Sciatic nerve (tissue), 2 donors: ENCODE results near the gene PDE3A. TPM values are rescaled to one million over a fixed set of nuclear protein-coding genes. Genes with fewer than 3 reads are reported as not detected.
"Not testable (repeated sequence)": the region's sequence is repeated elsewhere in the genome, so short reads cannot be mapped to it uniquely, and the experiment has no call there.

Experiments used
- ATAC-seq: fragments of 200-7000 bp; cut with Tn5 transposase; one replicate; pipeline ENCODE4 v1.9.1; 2020; ENCODE audit warnings: mild to moderate bottlenecking, moderate library complexity
- DNase-seq: peaks from one replicate; pipeline ENCODE4 v3.0.0-alpha.2; 2020; ENCODE audit warnings: low spot score
- intact Hi-C: fragments of 100-400 bp; cut with DNase I; formaldehyde crosslinking; loops from one replicate; pipeline ENCODE4 v1.14.2; 2022
- total RNA-seq: library from RNA; stranded (reverse); fragmentation: NEBNext Ultra II Directional; extraction: Animal tissue kit (Norgen Biotek cat#: 25700); gene quantifications from one replicate; pipeline ENCODE4 v1.2.1, GENCODE V29; 2021
- donor health status: DM: no; HTN: no; CAD: no.
- donor health status: DM: no; HTN: no; CAD: no.

The PDE3A gene
- total RNA-seq, 1 donor from 2014 or later: 10.1 TPM

DNA sequence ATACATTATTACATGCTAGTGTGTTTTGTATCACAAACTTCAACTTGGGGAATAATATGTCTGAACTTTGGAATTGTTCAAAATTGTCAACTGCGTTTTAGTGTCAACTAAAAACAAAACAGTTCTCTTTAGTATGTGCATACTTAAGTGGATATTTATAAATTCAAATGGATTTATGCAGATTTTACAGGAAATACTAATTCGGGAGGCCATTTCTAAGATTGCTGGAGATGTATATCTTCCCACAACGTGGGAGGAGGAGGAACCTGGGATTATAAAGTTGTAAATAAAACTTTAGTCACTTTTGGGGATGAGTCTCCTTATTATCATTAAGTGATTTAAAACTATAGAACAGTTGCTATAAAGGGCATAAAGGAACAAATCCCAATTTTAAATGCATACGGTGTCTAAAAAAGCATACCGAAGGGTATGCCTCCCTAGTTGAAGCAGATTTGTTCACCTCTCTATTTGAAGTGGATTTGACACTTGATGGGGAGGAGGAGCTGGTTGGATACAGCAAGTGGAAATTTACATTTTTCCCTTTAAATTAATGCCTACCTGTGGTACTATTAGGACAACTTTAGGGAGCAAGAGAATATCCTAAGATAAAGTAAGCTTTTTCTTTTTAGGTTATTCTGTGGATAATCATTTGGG is 2.7 kb downstream of the PDE3A start:
- intact Hi-C loops: no loop called here
- DNase-seq: no peak
- no peak for ATAC-seq

DNA sequence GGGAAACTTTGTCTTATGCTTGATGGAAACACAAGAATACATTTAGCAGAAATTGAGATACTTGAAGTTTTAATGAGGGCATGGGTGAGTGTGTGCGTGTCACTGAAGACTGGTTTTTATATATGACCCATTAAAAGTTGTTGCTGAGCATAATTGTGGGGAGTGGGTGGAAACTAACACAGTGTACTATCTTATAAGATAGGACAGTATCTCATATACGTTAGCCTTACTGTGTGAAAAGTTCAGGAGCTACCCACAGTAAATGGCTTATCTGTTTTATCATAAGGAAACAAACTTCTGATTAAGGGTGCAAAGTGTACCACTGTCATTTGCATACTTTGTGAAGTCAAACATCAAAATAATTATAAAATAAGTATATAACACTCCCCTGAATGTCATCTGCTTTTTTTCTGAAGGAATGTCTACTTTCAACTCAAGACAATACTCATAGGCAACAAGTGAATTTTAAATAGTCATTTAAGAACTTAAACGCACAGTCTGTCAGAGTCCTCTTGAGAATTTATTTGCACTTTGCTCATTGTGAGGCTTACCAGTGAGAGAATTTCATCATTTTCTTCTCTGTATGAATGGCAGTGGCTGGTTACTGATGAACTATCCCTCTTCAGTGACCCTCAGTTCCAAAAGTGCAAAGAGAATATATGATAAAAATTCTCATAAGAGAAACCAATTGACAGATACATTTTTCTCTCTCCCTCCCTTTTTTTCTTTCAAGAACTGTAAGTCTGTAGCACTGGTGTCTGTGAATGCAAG is 4.2 kb downstream of the PDE3A start:
- intact Hi-C loops: no loop called here
- DNase-seq: no peak
- ATAC-seq: no peak

DNA sequence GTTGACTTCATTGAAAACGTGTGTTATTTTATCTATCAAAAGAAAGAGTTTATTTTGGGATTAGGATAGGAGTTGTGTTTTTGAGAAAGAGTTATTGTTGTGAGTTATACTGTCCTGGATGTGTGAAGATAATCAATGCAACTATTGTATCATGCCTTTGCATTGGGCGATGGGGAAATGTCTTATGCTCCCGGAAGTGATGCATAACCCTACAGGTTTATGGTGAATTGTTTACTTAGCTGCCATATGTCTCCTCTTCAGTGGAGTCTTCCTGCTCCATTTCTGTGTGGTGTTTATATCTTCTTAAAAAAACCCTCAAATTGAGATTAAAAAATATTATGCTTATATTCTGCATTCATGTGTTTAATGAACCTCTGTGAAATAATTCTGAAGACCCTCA is 6.5 kb downstream of the PDE3A start:
- ATAC-seq (no peak), DNase-seq (no peak)
- intact Hi-C loops: no loop called here

DNA sequence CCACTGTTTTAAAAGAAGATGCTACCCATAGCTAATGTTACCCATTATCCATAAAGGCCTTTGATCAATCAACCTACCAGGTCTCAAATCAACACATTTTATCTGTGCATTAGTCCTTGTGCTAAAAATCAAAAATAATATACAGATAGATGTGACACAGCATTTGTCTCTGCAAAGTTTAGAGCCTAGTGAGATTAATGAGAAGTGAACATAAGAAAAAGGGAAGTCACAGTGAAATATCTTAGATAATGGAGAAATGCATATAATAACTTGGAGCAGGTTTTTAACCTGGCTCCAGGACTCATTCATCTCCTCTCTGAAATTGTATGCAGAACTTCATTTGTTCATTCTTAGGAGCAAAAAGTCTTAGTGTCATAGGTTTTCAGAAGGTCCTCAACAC is 7.2 kb downstream of the PDE3A start:
- no peak for ATAC-seq
- no peak for DNase-seq
- intact Hi-C loops: no loop called here

DNA sequence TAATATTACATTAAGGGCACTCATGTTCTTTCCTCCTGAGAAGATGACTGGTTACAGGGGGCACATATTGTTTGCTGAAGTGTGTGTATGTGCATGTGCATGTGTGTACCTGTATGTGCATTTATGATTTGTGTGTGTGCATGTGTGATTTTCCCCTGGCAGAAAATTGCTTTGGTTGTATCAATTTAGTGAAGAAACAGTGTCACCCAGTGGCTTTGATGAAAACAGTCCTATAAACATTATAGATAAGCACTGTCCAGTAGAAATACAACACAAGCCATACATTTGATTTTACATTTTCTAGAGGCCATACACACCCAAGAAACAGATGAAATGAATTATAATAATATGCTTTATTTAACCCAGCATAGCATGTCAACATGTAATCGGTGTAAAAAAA is 8.6 kb downstream of the PDE3A start:
- ATAC-seq (no peak), DNase-seq (no peak)
- intact Hi-C loops: no loop called here

GRCh38 chr12:20377750-20378149 is 9.4 kb downstream of the PDE3A start:
- ATAC-seq: no peak
- intact Hi-C loops: no loop called here
- DNase-seq: no peak

DNA sequence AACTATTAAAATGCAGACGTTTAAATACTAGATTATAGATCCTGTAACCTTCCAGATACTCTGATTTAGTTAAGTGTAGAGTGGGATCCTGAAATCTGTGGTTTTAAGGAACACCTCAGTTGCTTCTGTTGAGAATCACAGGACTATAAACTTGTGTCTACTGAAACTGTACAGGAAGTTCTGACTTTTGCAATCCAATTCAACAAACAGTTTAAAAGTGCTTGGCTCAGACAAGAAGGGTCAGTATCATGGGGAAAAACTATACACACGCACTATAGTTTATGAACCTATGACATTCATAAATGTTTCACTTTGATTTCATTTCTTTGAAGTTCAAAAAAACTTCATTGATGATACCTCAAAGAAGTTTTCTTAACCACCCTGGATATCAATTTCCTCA is 13.8 kb downstream of the PDE3A start:
- DNase-seq (no peak), ATAC-seq (no peak)
- intact Hi-C loops: no loop called here

GRCh38 chr12:20383612-20384011 is 15.3 kb downstream of the PDE3A start:
- ATAC-seq: no peak
- intact Hi-C loops: no loop called here
- DNase-seq: no peak

GRCh38 chr12:20384836-20385235 is 16.5 kb downstream of the PDE3A start:
- ATAC-seq, DNase-seq, intact Hi-C loops: not testable (repeated sequence)

DNA sequence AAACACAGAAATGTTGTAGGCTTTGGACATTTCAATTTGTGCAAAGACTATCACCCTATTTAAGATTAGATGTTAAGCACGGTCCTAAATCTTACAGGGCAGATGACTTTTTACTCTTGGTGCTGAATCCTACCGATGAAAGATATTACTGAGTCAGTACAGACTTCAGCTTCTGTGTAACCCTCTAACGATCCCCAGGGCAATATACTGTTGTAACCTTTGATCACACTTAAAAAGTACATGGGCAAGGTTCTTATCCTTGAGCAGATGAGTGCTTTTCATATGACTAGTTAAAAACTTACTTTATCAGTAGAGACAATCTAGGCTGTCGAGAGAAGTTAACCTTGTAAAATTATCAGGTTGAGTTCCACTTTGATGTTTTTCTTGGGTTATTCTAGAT is 22.5 kb downstream of the PDE3A start:
- ATAC-seq (peak; percentile 38), DNase-seq (no peak)
- intact Hi-C loops: no loop called here

DNA sequence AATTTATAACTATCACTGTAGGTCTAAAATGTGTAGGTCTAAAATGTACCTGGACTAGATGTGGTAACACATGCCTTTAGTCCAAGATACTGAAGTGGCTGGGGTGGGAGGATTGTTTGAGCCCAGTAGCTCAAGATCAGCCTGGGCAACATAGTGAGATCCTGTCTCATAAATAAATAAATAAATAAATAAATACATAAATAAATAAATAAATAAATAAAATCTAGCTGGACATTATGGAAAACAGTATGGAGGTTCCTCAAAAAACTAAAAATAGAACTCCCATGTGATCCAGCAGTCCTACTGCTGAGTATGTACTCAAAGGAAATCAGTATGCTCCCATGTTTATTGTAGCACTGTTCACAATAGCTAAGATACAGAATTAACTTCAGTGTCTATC is 24.0 kb downstream of the PDE3A start:
- DNase-seq (no peak), ATAC-seq (no peak)
- intact Hi-C loops: no loop called here

DNA sequence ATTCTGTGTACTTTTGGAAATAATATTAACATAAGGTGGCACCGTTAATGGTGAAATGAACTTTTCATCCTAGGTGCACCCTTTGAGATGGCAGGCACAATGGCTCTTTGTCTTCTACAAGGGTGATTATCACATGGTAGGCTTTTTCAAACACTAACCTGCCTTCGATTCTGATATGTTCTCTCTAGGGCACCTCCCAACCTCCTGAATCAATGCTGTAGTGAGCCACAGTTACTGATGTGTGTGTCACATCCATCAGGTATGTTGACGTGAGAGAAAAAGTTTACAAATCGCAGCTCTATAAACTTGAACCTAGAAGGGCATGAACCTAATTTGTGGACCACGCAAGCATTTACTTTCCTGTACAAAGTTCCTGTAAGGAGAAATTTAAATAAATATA is 25.4 kb downstream of the PDE3A start:
- no peak for DNase-seq
- intact Hi-C loops: no loop called here
- ATAC-seq: no peak

- ATAC-seq (no peak), DNase-seq (no peak)
- intact Hi-C loops: no loop called here
These were observed 27.6 kb downstream of the PDE3A start for GRCh38 chr12:20395791-20396550.

DNA sequence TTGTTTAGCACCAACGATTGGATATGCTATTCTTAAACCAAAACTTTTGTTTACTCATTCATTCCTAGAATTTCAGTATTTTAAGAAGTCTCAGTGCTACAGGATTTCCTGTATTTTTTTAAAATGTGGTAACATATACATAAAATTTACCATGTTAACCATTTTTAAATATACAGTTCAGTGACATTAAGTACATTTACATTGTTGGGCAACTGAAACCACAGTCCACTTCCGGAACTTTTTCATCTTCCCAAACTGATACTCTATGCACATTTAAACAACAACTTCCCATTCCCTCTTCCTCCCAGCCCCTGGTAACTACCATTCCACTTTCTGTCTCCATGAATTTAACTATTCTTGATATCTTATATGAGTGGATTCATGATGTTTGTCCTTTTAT is 30.3 kb downstream of the PDE3A start:
- ATAC-seq (no peak), DNase-seq (no peak)
- intact Hi-C loops: no loop called here

GRCh38 chr12:20400003-20400402 is 31.7 kb downstream of the PDE3A start:
- DNase-seq (no peak), ATAC-seq (no peak)
- intact Hi-C loops: no loop called here

DNA sequence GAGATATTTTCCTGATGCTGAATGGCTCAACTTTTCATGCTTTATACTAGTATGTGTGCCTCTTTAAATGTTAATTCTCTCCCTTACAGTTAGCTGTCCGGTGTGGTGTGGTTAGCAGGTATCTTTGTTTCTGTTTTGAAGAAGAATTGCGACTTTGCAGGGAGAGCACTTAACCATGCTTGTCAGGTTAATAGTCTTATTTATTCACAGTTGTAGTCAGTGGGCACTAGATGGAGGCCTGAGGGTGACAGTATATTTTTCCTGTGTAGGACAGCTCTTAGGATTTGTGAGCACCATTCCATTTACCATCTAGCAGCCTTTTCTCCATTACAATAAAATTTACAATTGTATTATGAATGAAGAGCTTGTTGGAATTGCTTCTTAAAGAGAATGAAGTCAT is 34.9 kb downstream of the PDE3A start:
- intact Hi-C loops: no loop called here
- ATAC-seq (no peak), DNase-seq (no peak)

- peak; percentile 67 for ATAC-seq
- intact Hi-C loops: no loop called here
- peak; percentile 64 for DNase-seq
These were observed 36.4 kb downstream of the PDE3A start for GRCh38 chr12:20404576-20405346.

- intact Hi-C loops: no loop called here
- no peak for ATAC-seq
These were observed 41.5 kb downstream of the PDE3A start for GRCh38 chr12:20409607-20410377.

DNA sequence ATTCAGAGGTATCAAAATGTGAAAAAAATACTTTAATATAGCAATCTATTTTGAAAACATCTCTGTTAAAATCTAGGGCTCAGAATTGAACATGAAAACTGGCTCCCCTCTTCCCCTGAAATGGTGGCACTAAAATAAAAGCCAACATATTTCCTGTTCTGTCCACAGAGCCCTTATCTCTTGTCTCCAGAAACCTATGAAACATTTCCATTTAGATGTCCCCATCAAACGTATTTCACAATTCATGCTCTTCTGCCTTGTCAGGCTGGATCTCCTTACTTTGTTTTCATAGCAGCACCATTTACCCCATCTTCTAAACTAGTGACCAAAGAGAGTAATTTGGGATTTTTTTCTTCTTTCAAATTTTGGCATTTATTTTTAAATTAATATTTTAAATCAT is 42.4 kb downstream of the PDE3A start:
- ATAC-seq (no peak), DNase-seq (no peak)
- intact Hi-C loops: no loop called here

More at GRCh38 chr12:20409607-20410377, 41.5 kb downstream of the PDE3A start:
- DNase-seq: no peak
